Activated naive CD4-positive, alpha-beta T cell (primary cell): ENCODE measurements around the gene TREX2.
"Not testable (repeated sequence)": the region's sequence is repeated elsewhere in the genome, so short reads cannot be mapped to it uniquely, and the experiment has no call there.

Experiments used
- DNase-seq, 4 experiments: peaks; one replicate each; lab custom pipeline; 2025; lab: John Stamatoyannopoulos, UW

TREX2 gene

GRCh38 chrX:153407736-153408135, 38.1 kb downstream of the TREX2 start:
- no peak for DNase-seq

GRCh38 chrX:153406903-153407302, 39.0 kb downstream of the TREX2 start:
- no peak for DNase-seq

GRCh38 chrX:153406011-153406410, 39.8 kb downstream of the TREX2 start:
- DNase-seq, result no peak

GRCh38 chrX:153405426-153405825, 40.4 kb downstream of the TREX2 start:
- no peak for DNase-seq

- DNase-seq, result not testable (repeated sequence)
These were observed 41.5 kb downstream of the TREX2 start for GRCh38 chrX:153404333-153404732.

- no peak for DNase-seq
These were observed 44.6 kb downstream of the TREX2 start, which contains the start of gene PNMA6E for GRCh38 chrX:153401133-153401764. TSS of gene PNMA6E (minus strand) at chrX:153401350. CDS start at chrX:153398849, 2,501 bp downstream.

GRCh38 chrX:153400146-153401132, 45.4 kb downstream of the TREX2 start:
- peak in 1 of 4 experiments; percentile 31 for DNase-seq

- no peak for DNase-seq
These were observed 47.4 kb downstream of the TREX2 start for GRCh38 chrX:153398275-153398960.

GRCh38 chrX:153397256-153397960, 48.4 kb downstream of the TREX2 start:
- DNase-seq, result no peak

- no peak for DNase-seq
These were observed 49.3 kb downstream of the TREX2 start for GRCh38 chrX:153396320-153397195.

- DNase-seq, result no peak
These were observed 50.1 kb downstream of the TREX2 start for GRCh38 chrX:153395613-153396319.

GRCh38 chrX:153394612-153395011, 51.2 kb downstream of the TREX2 start:
- DNase-seq, result no peak
